ENCODE results near the gene RAI1. TPM values are rescaled to one million over a fixed set of nuclear protein-coding genes. Genes with fewer than 3 reads are reported as not detected.

The RAI1 gene
- total and polyA plus RNA-seq, 2 donors: 17.5 to 20.2 TPM

DNA sequence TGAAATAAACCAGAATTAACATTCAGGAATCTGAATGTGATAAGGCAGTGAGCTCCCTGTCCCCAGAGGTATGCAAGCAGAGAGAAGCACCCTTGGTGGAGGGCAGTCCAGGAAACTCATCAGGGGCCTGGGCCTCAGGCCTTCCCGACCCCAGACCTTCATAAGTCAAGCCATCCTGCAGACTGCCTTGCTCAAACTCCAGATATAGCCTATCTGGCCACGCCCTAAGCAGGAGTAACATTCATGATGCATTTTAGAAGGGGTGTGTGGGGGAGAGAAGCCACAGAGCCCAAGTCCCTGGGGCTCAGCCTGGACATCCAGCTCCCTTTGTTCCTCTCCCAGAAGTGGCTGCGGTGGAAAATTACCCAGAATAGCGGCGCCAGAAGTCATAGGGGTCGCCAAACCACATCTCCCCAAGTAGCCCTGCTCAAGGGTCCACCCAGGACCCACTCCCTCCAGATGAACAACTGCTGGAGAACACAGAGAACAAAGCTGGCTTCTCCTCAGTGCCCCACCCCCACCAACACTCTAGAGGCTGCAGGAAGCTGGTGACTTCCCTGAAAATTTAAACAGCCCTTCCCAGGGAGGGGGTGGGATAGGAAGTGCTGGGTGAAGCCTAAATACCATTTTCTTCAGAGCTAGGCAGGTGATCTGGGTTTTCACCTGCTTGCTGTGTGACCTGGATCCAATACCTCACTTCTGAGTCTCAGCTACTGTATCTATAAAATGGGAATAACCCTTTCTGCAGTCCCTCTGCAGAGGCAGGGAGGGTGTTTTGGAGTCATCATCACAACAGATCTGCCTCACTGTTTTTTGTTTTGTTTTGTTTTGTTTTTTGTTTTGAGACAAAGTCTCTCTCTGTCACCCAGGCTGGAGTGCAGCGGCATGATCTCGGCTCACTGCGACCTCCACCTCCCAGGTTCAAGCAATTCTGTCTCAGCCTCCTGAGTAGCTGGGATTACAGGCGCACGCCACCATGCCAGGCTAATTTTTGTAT is 157.0 kb downstream of the RAI1 start:
- Histone ChIP-seq H3K4me3 (ENCODE audit: low read depth, low read length) (no peak overlapping the region), H3K36me3 (ENCODE audit: insufficient read depth) (no peaks in the 10 kb centered on the region), H3K4me1 (ENCODE audit: insufficient read depth) (no peaks in the 10 kb centered on the region), H3K27ac (ENCODE audit: low read depth) (peak overlapping the region; percentile 55)
- 74% methylated on average over 11 of the region's 11 CpGs for WGBS
- DNase-seq (ENCODE audit: extremely low spot score): no peak

DNA sequence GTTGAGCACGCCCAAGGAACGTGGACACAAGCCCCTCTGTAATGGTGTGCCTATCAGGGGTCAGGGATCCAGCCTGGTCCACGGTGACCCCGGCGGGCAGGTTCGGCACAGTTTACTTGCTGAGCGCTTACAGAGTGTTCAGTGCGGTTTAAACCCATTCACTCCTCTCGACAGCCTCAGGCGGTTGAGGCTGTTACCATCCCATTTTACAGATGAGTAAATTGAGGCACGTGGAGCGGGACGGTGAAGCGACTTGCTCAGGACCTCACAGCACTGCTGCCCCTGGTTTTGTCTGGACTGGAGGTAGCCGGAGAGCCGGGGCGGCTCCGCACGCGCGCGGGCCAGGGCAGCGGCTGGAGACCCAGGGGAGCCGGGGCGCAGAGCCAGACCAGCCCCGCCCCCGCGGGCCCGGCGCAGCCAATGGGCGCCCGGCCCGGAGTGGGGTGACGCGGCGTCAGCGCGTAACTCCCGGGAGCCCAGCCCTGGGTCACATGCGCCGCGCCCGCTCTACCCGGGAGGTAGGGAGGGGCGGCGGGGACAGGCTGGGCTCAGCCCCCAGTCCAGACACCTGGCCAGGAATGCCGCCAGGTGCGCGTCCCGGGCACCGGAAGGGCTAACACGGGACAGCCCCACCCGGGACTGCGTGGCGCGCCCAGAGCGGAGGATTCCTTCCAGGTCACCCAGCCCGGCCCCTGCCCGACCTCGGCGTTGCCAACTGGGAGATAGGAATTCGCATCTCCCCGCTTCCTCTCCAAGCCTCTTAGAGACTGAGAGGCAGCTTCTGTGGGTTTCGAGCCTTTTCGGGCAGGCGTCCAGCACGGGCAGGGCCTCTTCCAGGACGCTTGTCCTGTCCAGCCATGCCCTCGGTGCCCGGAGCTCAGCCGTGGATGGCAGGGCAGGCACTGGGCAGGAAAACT is 158.8 kb downstream of the RAI1 start:
- H3K4me3 ChIP-seq (ENCODE audit: low read depth, low read length): peak overlapping the region; percentile 39
- peak overlapping the region; percentile 97 for H3K27ac ChIP-seq (ENCODE audit: low read depth)
- no peaks in the 10 kb centered on the region for H3K4me1 ChIP-seq (ENCODE audit: insufficient read depth)
- no peak for DNase-seq (ENCODE audit: extremely low spot score)
- no peaks in the 10 kb centered on the region for H3K36me3 ChIP-seq (ENCODE audit: insufficient read depth)
- WGBS: 2% methylated on average over 71 of the region's 71 CpGs

DNA sequence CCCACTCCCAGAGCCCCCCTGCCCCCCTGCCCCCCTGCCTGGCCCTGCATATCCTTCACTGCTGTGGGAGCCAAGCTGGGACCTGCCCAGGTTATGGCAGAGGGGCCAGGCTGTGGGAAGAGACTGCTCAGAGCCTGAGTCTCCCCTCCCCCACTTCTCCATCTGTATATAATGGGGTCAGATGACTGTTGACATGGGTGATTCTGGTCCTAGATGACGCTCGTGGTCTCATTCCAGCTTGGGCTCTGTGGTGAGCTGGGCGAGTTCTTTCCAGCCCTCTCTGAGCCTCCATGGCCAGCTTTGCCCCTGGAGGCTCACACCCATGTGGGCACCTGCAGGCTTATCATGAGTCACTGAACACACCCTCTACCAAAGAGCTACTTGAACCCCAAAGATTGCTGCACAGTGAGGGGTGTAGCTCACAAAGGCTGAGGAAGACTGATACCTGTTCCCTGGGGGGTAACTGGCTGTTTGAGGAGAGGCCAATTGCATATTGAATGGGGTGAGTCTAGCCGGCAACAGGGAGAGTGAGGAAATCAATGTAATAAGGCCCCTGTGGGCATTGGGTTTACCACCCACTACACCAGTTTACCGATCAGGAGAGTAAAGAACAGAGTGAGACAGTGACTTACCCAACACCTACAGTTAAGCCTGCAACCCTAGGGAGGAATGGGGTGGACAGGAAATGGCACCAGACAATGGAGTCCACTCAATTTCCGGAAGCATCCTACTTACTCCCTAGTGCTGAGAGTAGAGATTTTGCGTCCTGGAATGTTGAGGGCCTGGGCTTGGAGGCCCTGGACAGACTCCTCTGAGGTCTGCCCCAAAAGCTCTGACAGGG is 159.7 kb downstream of the RAI1 start:
- 54% methylated on average over 7 of the region's 7 CpGs for WGBS
- Histone ChIP-seq H3K4me1 (ENCODE audit: insufficient read depth) (no peaks in the 10 kb centered on the region), H3K27ac (ENCODE audit: low read depth) (peak overlapping the region; percentile 97), H3K4me3 (ENCODE audit: low read depth, low read length) (no peak overlapping the region), H3K36me3 (ENCODE audit: insufficient read depth) (no peaks in the 10 kb centered on the region)
- DNase-seq (ENCODE audit: extremely low spot score): no peak

DNA sequence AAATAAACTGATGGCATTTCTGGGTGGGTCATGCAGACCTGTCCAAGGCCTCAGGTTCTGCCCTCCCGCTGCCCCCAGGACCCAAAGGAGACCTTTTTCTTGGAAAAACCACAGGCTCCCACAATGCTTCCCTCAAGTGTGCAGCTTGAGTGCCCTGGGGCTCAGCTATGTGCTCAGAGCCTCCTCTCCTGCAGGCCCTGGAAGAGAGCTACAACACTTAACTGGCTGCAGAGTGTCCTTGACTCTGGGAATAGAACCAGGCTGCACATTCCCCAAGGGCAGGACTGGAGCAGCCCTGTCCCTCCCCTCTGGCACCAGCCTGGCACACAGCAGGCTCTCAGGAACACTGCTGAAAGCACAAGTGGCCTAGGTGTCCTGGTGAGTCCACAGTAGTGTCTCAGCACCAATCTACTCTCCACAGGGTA is 160.4 kb downstream of the RAI1 start:
- Histone ChIP-seq H3K4me1 (ENCODE audit: insufficient read depth) (no peaks in the 10 kb centered on the region), H3K4me3 (ENCODE audit: low read depth, low read length) (no peak overlapping the region), H3K27ac (ENCODE audit: low read depth) (no peak overlapping the region), H3K36me3 (ENCODE audit: insufficient read depth) (no peaks in the 10 kb centered on the region)
- DNase-seq (ENCODE audit: extremely low spot score): no peak
- 87% methylated on average over 1 of the region's 1 CpG for WGBS

DNA sequence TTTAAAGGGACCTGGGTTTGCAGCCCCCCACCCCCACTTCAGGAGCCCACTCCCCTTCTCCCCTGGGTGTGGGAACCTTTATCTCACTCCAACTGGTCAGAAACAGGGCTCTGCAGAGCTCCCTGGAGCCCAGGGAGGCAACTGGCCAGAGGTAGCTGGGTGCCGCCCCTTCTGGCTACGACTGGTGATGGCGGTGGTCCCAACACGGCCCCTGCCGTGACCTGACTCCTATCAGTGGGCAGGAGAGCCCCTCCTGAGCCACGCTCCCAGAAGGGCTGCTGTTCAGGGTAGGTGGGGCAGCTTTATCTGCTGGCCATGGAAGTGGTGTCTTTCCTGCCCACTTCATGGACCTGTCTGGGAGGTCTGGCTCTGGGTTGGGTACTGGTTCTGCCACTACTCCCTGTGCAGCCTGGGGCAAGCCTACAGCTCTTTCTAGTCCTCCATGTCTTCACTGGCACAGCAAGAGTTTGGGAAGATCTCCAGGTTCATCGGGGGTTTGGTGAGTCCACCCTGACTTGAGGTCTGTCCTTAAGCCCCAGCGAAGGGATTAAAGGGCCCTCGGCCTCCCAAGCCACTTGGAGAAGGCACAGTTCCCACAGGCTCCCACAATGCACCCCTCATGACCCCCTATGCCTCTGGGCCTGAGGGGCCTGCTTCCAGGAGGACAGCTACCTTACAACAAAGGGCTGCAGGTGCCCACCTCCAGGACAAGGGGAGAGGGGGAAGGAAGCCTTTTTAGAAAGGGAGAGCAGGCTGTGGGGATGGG is 161.0 kb downstream of the RAI1 start:
- Histone ChIP-seq H3K27ac (ENCODE audit: low read depth) (peak overlapping the region; percentile 46), H3K4me3 (ENCODE audit: low read depth, low read length) (no peak overlapping the region), H3K4me1 (ENCODE audit: insufficient read depth) (no peaks in the 10 kb centered on the region), H3K36me3 (ENCODE audit: insufficient read depth) (no peaks in the 10 kb centered on the region)
- WGBS: 58% methylated on average over 9 of the region's 9 CpGs
- no peak for DNase-seq (ENCODE audit: extremely low spot score)

DNA sequence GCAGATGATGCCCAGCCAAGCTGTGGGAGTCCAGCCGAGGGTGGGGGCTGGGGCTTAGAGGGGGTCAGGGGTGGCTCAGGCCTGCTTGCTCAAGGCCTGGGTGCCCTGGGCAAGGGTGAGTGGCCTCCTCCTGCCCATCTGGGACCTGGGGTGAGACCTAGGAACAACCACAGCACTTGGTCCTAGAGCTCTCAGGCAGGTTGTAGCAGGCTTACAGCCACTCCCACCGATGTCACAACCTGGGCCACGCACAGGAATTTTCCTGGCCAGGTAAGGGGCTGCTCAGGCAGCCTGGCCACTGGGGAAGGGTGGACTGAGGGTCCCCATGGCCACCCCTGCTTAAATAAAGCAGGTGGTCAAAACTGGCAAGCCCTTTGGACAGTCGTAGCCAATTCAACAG is 161.8 kb downstream of the RAI1 start:
- Histone ChIP-seq H3K4me1 (ENCODE audit: insufficient read depth) (no peaks in the 10 kb centered on the region), H3K36me3 (ENCODE audit: insufficient read depth) (no peaks in the 10 kb centered on the region), H3K4me3 (ENCODE audit: low read depth, low read length) (no peak overlapping the region), H3K27ac (ENCODE audit: low read depth) (no peak overlapping the region)
- DNase-seq (ENCODE audit: extremely low spot score): no peak
- WGBS: 79% methylated on average over 4 of the region's 4 CpGs

DNA sequence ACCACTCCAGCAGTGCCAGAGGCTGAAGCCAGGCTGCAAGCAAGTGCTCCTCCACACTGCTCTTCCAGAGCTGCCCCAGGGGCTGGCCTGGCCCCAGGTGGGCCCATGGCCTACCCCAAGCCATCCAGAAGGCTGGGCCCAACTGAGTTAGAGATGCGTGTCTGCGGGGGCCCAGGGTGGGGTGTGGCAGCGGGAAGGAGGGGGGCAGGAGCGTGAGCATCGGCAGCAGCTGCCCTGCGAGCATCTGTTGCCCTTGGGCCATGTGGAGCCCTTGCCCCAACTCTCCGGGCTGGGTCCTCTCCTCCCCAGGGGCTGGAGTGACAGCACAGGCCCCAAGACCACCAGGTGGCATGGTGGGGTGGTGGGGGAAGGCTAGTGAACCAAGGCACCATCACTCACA is 162.8 kb downstream of the RAI1 start:
- H3K27ac ChIP-seq (ENCODE audit: low read depth): no peak overlapping the region

DNA sequence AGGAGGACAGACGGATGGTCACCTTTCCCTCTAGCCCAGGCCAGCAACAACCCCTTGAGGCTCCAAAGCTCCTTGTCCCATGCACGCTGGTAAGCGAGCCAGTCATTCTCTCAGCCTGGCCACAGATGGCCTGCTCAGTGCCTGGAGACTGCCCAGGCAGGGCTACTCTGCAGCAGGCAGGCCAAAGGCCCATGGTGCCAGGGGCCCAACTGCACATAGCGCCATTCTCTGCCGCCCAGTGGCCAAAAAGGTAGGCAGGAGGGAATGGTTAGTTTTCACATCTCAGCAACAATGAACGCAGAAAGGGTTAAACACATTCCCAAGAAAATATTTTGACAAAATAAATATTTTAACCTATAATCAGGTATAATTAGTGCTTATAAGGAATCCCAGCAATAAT is 163.2 kb downstream of the RAI1 start:
- no peaks in the 10 kb centered on the region for H3K4me1 ChIP-seq (ENCODE audit: insufficient read depth)
- H3K27ac ChIP-seq (ENCODE audit: low read depth): no peak overlapping the region
- 90% methylated on average over 6 of the region's 6 CpGs for WGBS
- H3K4me3 ChIP-seq (ENCODE audit: low read depth, low read length): no peak overlapping the region
- H3K36me3 ChIP-seq (ENCODE audit: insufficient read depth): no peaks in the 10 kb centered on the region
- no peak for DNase-seq (ENCODE audit: extremely low spot score)

More for the DNA sequence above, 162.8 kb downstream of the RAI1 start:
- no peak for DNase-seq (ENCODE audit: extremely low spot score)
- Histone ChIP-seq H3K4me3 (ENCODE audit: low read depth, low read length) (no peak overlapping the region), H3K36me3 (ENCODE audit: insufficient read depth) (no peaks in the 10 kb centered on the region), H3K4me1 (ENCODE audit: insufficient read depth) (no peaks in the 10 kb centered on the region)
- WGBS: 76% methylated on average over 7 of the region's 7 CpGs

DNA sequence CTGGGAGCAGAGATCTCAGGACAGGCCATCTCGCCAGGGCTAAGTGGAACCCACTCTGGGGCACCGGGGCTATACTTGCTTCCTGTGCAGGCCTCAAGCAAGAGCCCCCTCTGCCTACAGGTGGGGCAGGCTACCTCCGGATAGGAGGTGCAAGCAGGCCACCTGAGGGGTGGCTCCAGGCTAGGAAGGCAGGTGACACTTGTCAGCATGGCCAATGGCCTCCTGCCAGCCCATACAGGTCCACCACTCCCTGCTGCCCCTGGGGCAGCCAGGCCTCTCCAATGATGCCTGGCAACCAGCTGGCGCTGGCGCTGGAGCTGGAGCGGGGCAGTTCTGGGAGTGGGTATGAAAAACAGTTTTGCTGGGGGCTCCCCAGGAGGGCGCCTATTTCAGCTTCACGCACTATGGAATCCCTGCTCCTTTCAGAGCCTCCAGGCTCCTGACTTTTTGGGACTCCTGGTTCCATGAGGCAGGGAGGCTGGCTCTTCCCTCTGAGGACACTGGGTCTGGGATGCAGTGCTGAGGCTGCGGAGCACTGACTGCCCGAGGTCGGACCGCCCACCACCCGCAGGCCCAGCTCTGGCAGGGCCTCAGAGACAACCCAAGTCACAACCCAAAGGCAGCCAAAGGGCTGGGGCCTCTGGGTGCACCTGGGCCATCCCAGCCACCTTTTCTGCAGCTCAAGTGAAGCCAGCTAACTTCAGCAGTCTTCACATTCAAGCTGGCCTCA is 164.0 kb downstream of the RAI1 start:
- H3K36me3 ChIP-seq (ENCODE audit: insufficient read depth): no peaks in the 10 kb centered on the region
- H3K4me3 ChIP-seq (ENCODE audit: low read depth, low read length): no peak overlapping the region
- no peak overlapping the region for H3K27ac ChIP-seq (ENCODE audit: low read depth)
- no peak for DNase-seq (ENCODE audit: extremely low spot score)
- no peaks in the 10 kb centered on the region for H3K4me1 ChIP-seq (ENCODE audit: insufficient read depth)
- WGBS: 85% methylated on average over 13 of the region's 13 CpGs

DNA sequence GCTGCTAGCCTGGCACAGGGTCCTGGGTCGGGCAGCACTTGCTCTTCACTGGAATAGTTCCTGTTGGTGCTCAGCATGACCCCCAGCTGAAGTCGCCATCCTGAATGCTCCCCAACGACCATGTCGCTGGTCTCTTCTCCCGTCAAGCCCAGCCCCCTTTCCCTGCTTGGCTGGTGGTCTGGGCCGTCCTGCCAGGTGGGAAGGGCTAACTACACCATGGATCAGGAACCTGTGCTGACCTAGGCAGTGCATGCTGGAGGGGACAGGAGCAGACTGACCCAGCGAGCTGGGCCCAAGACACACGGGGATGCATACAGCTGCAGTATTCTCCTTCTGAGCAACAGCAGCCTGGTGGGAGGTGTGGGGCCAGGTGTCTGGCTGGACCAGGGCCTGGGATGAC is 164.7 kb downstream of the RAI1 start:
- DNase-seq (ENCODE audit: extremely low spot score): no peak
- H3K27ac ChIP-seq (ENCODE audit: low read depth): no peak overlapping the region
- no peak overlapping the region for H3K4me3 ChIP-seq (ENCODE audit: low read depth, low read length)
- H3K4me1 ChIP-seq (ENCODE audit: insufficient read depth): no peaks in the 10 kb centered on the region
- WGBS: 85% methylated on average over 8 of the region's 8 CpGs
- no peaks in the 10 kb centered on the region for H3K36me3 ChIP-seq (ENCODE audit: insufficient read depth)

DNA sequence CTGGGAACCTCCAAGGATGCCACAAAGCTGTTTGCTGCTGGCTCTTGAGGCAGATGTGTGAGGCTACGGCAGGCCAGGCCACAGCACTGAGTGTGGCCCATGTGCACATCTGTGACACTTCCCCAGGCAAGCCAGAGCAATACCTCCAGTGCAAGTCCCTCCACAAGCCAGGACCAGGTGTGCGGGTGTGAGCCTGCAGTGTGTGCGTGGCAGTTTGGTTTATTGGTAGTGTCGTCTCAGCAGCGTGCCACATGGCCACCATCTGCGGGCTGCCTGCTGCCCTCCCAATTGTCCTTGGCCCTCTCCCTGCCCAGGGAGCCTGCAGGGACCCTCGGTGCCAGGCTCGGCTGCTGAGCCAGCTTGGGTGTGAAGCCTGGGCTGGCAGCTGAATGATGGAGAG is 165.4 kb downstream of the RAI1 start:
- Histone ChIP-seq H3K4me1 (ENCODE audit: insufficient read depth) (no peaks in the 10 kb centered on the region), H3K4me3 (ENCODE audit: low read depth, low read length) (no peak overlapping the region), H3K36me3 (ENCODE audit: insufficient read depth) (no peaks in the 10 kb centered on the region), H3K27ac (ENCODE audit: low read depth) (no peak overlapping the region)
- 91% methylated on average over 8 of the region's 8 CpGs for WGBS
- no peak for DNase-seq (ENCODE audit: extremely low spot score)

DNA sequence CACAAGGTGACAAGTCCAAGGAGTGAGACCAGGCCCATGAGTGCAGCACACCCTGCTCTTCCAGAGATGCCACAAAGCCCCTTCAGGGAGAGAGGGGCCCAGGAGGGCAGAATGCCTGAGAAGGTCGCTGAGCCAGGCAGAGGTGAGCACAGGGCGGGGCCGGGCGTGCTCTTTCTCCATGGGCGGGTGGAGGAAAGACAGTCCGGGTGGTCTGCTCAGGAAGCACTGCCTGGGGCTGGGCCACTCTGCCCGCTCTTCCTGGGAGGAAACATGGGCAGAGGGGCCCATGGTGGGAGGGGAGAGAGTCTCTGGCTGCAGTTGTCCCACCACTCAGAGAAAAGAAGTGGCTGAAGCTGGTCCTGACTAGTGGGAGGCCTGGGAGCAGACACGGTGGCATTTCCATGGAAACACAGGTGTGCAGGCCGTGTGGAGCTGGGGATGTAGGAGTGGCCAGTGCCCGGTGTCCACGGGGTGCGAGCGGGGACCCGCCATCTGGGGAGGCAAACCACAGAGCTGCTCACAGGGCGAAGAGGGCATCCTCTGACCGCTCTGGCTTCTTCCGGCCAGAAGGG is 165.9 kb downstream of the RAI1 start:
- H3K4me1 ChIP-seq (ENCODE audit: insufficient read depth): no peaks in the 10 kb centered on the region
- DNase-seq (ENCODE audit: extremely low spot score): no peak
- H3K36me3 ChIP-seq (ENCODE audit: insufficient read depth): no peaks in the 10 kb centered on the region
- WGBS: 81% methylated on average over 17 of the region's 17 CpGs
- no peak overlapping the region for H3K4me3 ChIP-seq (ENCODE audit: low read depth, low read length)
- no peak overlapping the region for H3K27ac ChIP-seq (ENCODE audit: low read depth)
